ENCODE data around the gene ST6GALNAC4. TPM values are rescaled to one million over a fixed set of nuclear protein-coding genes. Genes with fewer than 3 reads are reported as not detected.

The ST6GALNAC4 gene
- total RNA-seq, 1 donor from 2014 or later, result 23.5 TPM

DNA sequence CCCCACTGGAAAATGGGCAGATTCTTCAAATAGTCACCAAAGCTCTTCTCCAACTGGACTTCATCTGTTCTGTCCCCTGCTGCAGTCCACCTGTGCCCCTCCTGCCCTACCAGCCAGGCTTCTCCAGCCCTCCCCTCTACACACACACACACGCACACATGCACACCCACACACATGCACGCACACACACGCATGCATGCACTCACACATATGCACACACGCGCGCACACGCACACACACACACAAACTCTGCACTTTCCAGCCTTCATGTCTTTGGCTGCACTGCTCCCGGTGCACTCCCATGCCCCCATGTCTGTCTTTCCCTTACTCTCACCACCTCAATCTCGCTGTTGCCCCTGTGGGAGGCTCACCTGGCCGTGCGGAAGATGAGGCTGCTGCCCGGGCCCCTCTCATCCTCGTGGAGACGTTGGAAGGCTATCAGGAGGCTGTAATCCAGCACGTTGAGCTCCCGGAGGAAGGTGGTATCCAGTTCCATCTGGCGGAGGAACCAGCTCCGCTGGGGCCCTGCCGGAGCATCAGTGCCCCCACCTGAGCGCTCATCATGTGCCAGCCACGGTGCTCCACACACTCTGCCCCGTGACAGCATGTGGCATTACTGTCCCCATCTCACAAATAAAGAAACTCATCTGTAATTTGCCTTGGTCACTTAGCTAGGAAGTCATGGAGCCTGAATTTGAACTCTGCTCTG lies 8.0 kb upstream of the ST6GALNAC4 start:
- Histone ChIP-seq H3K36me3 (ENCODE audit: control insufficient read depth in 3 of 3, insufficient read depth in 3 of 3, low read length in 3 of 3) (no peaks in the 10 kb centered on the region), H3K4me1 (ENCODE audit: control insufficient read depth in 3 of 3, insufficient read depth in 3 of 3, low read length in 3 of 3) (peaks cover 10 to 16% (median 15%) of the 10 kb centered on the region in 3 donors), H3K4me3 (ENCODE audit: low read length in 3 of 3) (no peak overlapping the region), H3K9ac (ENCODE audit: low read depth in 1 of 3, low read length in 3 of 3) (no peak overlapping the region), H3K27me3 (ENCODE audit: control insufficient read depth in 3 of 3, insufficient read depth in 3 of 3, low read length in 3 of 3) (peaks cover 36 to 53% (median 36%) of the 10 kb centered on the region in 3 donors), H3K9me3 (ENCODE audit: control insufficient read depth in 3 of 3, low read length in 3 of 3) (no peaks in the 10 kb centered on the region), H3K27ac (ENCODE audit: low read depth, low read length) (no peak overlapping the region)

DNA sequence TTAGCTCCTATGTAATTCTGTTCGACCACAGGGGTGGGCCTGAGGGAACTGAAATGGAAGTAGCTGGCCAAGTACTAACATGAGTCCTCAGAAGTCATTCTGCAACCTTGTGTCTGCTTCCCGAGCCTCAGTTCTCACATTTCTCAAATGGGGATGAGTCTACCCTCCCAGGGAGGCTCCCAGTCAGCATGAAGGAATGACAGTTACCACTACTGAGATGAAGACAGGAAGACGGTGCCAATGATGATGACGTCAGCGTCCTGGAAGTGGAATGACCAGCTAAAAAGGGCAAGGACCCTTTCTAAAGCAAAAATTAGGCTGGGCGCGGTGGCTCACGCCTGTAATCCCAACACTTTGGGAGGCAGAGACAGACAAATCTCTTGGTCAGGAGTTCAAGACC lies 6.9 kb upstream of the ST6GALNAC4 start:
- Histone ChIP-seq H3K4me3 (ENCODE audit: low read length in 3 of 3) (no peak overlapping the region), H3K4me1 (ENCODE audit: control insufficient read depth in 3 of 3, insufficient read depth in 3 of 3, low read length in 3 of 3) (peaks cover 10 to 25% (median 23%) of the 10 kb centered on the region in 3 donors), H3K9ac (ENCODE audit: low read depth in 1 of 3, low read length in 3 of 3) (no peak overlapping the region), H3K27ac (ENCODE audit: low read depth, low read length) (no peak overlapping the region), H3K9me3 (ENCODE audit: control insufficient read depth in 3 of 3, low read length in 3 of 3) (no peaks in the 10 kb centered on the region), H3K27me3 (ENCODE audit: control insufficient read depth in 3 of 3, insufficient read depth in 3 of 3, low read length in 3 of 3) (peaks cover 25 to 43% (median 25%) of the 10 kb centered on the region in 3 donors), H3K36me3 (ENCODE audit: control insufficient read depth in 3 of 3, insufficient read depth in 3 of 3, low read length in 3 of 3) (no peaks in the 10 kb centered on the region)

DNA sequence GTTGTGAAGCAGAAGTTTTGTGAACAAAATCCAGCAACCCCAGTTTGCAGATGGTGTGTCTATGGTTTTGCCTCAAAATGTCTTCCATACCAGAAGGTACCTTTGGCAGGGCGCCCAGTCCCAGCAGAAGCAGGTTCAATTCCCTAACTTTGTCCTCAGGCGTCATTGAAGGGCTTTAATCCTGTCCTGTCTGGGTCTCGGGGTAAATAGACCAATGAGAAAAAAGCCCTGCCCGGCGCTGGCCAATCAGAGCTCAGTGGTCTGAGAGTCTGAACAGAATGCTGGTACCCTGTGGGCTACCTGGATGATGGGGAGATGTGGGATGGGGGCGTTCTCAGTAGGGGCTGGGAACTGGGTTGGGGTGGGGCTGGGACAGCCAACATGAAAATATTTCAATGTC lies 6.2 kb upstream of the ST6GALNAC4 start:
- H3K9ac ChIP-seq (ENCODE audit: low read depth in 1 of 3, low read length in 3 of 3), result no peak overlapping the region

DNA sequence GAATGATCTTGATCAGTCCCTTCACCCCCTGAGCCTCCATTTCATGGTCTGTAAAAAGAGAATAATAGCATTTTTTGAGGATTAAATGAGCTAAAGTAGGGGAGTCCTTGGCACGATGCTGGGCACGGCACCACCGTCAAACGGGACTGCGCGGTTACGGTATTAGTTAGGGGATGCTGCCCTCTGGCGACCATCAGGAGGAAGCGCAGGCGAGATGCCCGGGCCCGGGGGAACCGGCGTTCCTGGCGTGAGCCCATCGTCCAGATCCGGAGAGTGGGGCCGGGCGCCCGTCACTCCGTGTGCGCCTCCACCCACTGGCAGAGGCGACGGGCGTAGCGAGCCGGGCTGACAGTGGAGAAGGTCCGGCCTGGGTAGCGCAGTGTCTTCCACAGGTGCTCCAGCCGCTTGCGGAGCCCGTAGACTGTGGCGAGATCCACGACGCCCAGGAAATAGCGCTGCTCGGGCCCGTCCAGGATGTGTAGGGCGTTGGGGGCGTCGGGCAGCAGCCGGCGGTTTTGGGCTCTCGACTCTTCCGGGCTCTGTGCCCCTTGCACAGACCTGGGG lies 4.8 kb upstream of the ST6GALNAC4 start:
- Histone ChIP-seq H3K4me1 (ENCODE audit: control insufficient read depth in 3 of 3, insufficient read depth in 3 of 3, low read length in 3 of 3) (peaks cover 17 to 35% (median 34%) of the 10 kb centered on the region in 3 donors), H3K4me3 (ENCODE audit: low read length in 3 of 3) (peak overlapping the region in 2 of 3 donors; percentile 56 to 58), H3K36me3 (ENCODE audit: control insufficient read depth in 3 of 3, insufficient read depth in 3 of 3, low read length in 3 of 3) (no peaks in the 10 kb centered on the region), H3K9me3 (ENCODE audit: control insufficient read depth in 3 of 3, low read length in 3 of 3) (no peaks in the 10 kb centered on the region), H3K9ac (ENCODE audit: low read depth in 1 of 3, low read length in 3 of 3) (peak overlapping the region; percentile 50 to 57 (median 53)), H3K27ac (ENCODE audit: low read depth, low read length) (no peak overlapping the region), H3K27me3 (ENCODE audit: control insufficient read depth in 3 of 3, insufficient read depth in 3 of 3, low read length in 3 of 3) (peaks cover 5 to 25% (median 6%) of the 10 kb centered on the region in 3 donors)

More for the DNA sequence above, 6.2 kb upstream of the ST6GALNAC4 start:
- H3K4me3 ChIP-seq (ENCODE audit: low read length in 3 of 3), result no peak overlapping the region
- no peaks in the 10 kb centered on the region for H3K36me3 ChIP-seq (ENCODE audit: control insufficient read depth in 3 of 3, insufficient read depth in 3 of 3, low read length in 3 of 3)
- H3K27ac ChIP-seq (ENCODE audit: low read depth, low read length), result no peak overlapping the region
- H3K9me3 ChIP-seq (ENCODE audit: control insufficient read depth in 3 of 3, low read length in 3 of 3), result no peaks in the 10 kb centered on the region
- H3K27me3 ChIP-seq (ENCODE audit: control insufficient read depth in 3 of 3, insufficient read depth in 3 of 3, low read length in 3 of 3), result peaks cover 18 to 36% (median 18%) of the 10 kb centered on the region in 3 donors
- peaks cover 10 to 30% (median 29%) of the 10 kb centered on the region in 3 donors for H3K4me1 ChIP-seq (ENCODE audit: control insufficient read depth in 3 of 3, insufficient read depth in 3 of 3, low read length in 3 of 3)

DNA sequence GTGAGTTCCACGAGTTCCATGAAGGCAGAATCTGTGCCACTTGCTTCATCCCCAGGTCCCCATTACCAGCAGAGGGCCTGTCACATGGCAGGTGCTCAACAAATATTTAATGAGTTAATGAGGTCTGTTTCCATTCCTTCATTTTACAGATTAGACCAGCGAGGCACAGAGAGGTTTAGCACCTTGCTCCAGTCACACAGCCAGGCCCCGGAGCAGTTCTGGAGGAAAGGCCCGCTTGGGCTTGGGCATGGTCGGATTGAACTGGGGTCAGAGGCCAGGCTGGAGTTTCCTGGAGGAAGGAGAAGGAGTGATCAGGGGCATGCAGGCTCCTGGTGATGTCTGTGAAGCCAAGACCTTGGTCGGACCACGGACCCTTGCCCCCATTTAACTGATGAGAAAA lies 4.0 kb upstream of the ST6GALNAC4 start:
- H3K9ac ChIP-seq (ENCODE audit: low read depth in 1 of 3, low read length in 3 of 3), result peak overlapping the region in 1 of 3 donors; percentile 16
- H3K36me3 ChIP-seq (ENCODE audit: control insufficient read depth in 3 of 3, insufficient read depth in 3 of 3, low read length in 3 of 3), result no peaks in the 10 kb centered on the region
- H3K4me1 ChIP-seq (ENCODE audit: control insufficient read depth in 3 of 3, insufficient read depth in 3 of 3, low read length in 3 of 3), result peaks cover 25 to 44% (median 42%) of the 10 kb centered on the region in 3 donors
- peaks cover 2 to 18% (median 3%) of the 10 kb centered on the region in 3 donors for H3K27me3 ChIP-seq (ENCODE audit: control insufficient read depth in 3 of 3, insufficient read depth in 3 of 3, low read length in 3 of 3)
- H3K4me3 ChIP-seq (ENCODE audit: low read length in 3 of 3), result no peak overlapping the region
- no peak overlapping the region for H3K27ac ChIP-seq (ENCODE audit: low read depth, low read length)
- H3K9me3 ChIP-seq (ENCODE audit: control insufficient read depth in 3 of 3, low read length in 3 of 3), result no peaks in the 10 kb centered on the region

DNA sequence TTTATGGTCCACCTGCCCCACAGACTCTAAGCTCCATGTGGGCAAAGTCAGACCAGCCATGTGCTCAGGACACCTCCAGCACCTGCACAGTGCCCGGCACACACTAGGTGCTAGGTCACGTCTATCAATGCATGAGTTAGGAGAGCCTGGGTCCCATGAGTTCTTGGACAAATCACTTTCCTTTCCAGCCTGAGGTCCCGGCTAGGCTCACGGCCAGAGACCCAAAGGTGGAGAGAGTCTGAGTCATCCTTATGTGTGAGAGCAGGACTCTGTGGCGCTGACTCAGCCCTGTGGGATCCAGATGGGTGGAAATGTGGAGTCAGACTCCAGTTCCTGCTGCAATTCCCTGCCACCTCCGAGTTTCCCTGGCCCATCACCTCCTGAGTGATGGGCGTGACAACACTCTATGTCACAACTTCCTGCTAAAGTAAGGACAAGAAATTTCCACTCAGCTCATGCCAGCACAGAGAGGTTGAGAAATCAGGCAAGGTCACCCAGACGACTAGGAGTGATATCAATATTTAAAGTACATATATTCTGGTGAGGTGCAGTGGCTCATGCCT lies 2.5 kb upstream of the ST6GALNAC4 start:
- Histone ChIP-seq H3K27ac (ENCODE audit: low read depth, low read length) (peak overlapping the region; percentile 54), H3K27me3 (ENCODE audit: control insufficient read depth in 3 of 3, insufficient read depth in 3 of 3, low read length in 3 of 3) (peaks cover 0 to 7% (median 0%) of the 10 kb centered on the region in 3 donors), H3K36me3 (ENCODE audit: control insufficient read depth in 3 of 3, insufficient read depth in 3 of 3, low read length in 3 of 3) (no peaks in the 10 kb centered on the region), H3K9ac (ENCODE audit: low read depth in 1 of 3, low read length in 3 of 3) (peak overlapping the region in 1 of 3 donors; percentile 23), H3K4me1 (ENCODE audit: control insufficient read depth in 3 of 3, insufficient read depth in 3 of 3, low read length in 3 of 3) (peaks cover 26 to 54% (median 53%) of the 10 kb centered on the region in 3 donors), H3K4me3 (ENCODE audit: low read length in 3 of 3) (no peak overlapping the region), H3K9me3 (ENCODE audit: control insufficient read depth in 3 of 3, low read length in 3 of 3) (no peaks in the 10 kb centered on the region)

DNA sequence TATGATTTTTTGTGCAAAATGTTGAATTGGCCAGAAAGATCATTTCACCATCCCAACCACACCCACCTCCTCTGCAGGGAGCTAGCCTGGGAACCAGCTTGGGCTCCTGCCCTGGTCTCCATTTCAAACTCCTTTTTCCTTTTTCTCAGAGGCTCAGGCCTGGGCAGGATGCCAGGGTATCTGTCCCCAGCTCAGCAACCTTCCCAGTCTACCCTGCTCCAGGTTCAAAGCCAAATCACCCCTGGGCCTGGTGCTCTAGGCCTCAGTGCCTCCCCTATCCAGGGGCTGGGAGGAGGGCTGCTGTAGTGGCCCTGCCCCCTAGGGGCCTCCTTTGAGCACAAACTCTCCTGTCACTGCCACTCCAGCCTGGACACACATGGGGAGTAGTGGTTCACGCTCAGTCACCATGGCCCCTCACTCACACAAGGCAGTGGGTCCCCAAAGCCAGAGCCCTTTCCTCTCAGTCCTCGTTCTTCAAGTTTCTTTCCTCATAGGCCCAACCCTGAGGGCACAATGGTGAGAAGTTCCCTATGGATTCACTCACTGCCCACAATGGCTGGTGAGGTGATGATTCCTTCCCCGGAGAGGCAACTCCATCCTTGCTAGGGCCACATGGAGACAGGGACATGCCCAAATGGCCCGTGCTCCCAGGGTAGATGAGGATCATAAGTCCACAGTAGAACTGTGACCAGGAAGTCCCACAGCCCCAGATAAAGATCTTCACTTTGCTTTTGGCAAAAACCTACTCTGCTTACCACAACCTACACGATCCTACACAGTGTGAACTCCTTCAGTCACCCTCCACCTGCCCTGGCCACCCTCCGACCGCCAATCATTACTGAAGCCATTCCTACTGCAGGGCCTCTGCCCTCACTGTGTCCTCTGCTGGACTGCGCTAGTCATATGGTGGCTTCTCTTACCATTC lies 1.6 kb upstream of the ST6GALNAC4 start:
- H3K4me1 ChIP-seq (ENCODE audit: control insufficient read depth in 3 of 3, insufficient read depth in 3 of 3, low read length in 3 of 3), result peaks cover 26 to 54% (median 53%) of the 10 kb centered on the region in 3 donors

DNA sequence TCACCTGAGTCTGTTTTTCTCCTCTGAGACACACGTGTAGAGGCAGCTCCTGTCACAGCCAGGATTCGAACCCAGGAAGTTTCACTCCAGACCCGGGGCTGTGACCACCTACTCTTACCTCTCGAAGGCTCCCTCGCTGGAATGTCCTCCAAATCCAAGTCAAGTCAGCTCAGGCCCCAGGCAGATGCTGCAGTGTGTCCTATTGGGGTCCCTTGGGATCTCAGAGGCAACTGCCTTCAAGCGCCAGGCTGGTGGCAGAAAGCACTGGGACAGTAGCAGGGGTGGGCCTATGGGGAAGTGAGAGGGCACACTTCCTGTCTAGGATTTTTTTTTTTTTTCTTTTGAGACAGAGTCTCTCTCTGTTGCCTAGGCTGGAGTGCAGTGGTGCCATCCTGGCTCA lies 762 bp upstream of the ST6GALNAC4 start:
- Histone ChIP-seq H3K4me1 (ENCODE audit: control insufficient read depth in 3 of 3, insufficient read depth in 3 of 3, low read length in 3 of 3) (peaks cover 26 to 54% (median 53%) of the 10 kb centered on the region in 3 donors), H3K4me3 (ENCODE audit: low read length in 3 of 3) (peak overlapping the region in 1 of 3 donors; percentile 48)

More for the DNA sequence above, 1.6 kb upstream of the ST6GALNAC4 start:
- Histone ChIP-seq H3K9ac (ENCODE audit: low read depth in 1 of 3, low read length in 3 of 3) (peak overlapping the region in 1 of 3 donors; percentile 3), H3K9me3 (ENCODE audit: control insufficient read depth in 3 of 3, low read length in 3 of 3) (no peaks in the 10 kb centered on the region), H3K27me3 (ENCODE audit: control insufficient read depth in 3 of 3, insufficient read depth in 3 of 3, low read length in 3 of 3) (peaks cover 0 to 5% (median 0%) of the 10 kb centered on the region in 3 donors), H3K4me3 (ENCODE audit: low read length in 3 of 3) (no peak overlapping the region), H3K27ac (ENCODE audit: low read depth, low read length) (peak overlapping the region; percentile 54), H3K36me3 (ENCODE audit: control insufficient read depth in 3 of 3, insufficient read depth in 3 of 3, low read length in 3 of 3) (peaks cover 0 to 2% (median 0%) of the 10 kb centered on the region in 3 donors)

More for the DNA sequence above, 762 bp upstream of the ST6GALNAC4 start:
- Histone ChIP-seq H3K9me3 (ENCODE audit: control insufficient read depth in 3 of 3, low read length in 3 of 3) (no peaks in the 10 kb centered on the region), H3K27me3 (ENCODE audit: control insufficient read depth in 3 of 3, insufficient read depth in 3 of 3, low read length in 3 of 3) (peaks cover 0 to 4% (median 0%) of the 10 kb centered on the region in 3 donors), H3K27ac (ENCODE audit: low read depth, low read length) (no peak overlapping the region), H3K9ac (ENCODE audit: low read depth in 1 of 3, low read length in 3 of 3) (no peak overlapping the region), H3K36me3 (ENCODE audit: control insufficient read depth in 3 of 3, insufficient read depth in 3 of 3, low read length in 3 of 3) (peaks cover 1 to 5% (median 2%) of the 10 kb centered on the region in 3 donors)
